Sigmoid colon (tissue), 7 donors: ENCODE results near the gene PMPCB. TPM values are rescaled to one million over a fixed set of nuclear protein-coding genes. Genes with fewer than 3 reads are reported as not detected.
"Not testable (repeated sequence)": the region's sequence is repeated elsewhere in the genome, so short reads cannot be mapped to it uniquely, and the experiment has no call there.

Experiments
- DNase-seq: peaks from one replicate; pipeline ENCODE4 v3.0.0-alpha.2; 2019
- H3K27ac ChIP-seq, 4 donors: fragments of 200-600 bp; sonication (generic); one replicate each; pipeline ENCODE4 v1.5.1; 2016 to 2019; ENCODE audit warnings: mild to moderate bottlenecking in 1 of 4
- H3K27me3 ChIP-seq, 3 donors: fragments of 200-600 bp; sonication (generic); one replicate each; pipeline ENCODE4 v1.5.1; 2019; ENCODE audit warnings: mild to moderate bottlenecking in 1 of 3
- H3K36me3 ChIP-seq, 4 donors: fragments of 200-600 bp; sonication (generic); one replicate each; pipeline ENCODE4 v1.5.1; 2016 to 2019
- H3K4me1 ChIP-seq, 4 donors: fragments of 200-600 bp; sonication (generic); one replicate each; pipeline ENCODE4 v1.5.1; 2017 to 2019
- H3K4me3 ChIP-seq, 4 donors: fragments of 200-600 bp; sonication (generic); one replicate each; pipeline ENCODE4 v1.5.1; 2017 to 2019; ENCODE audit warnings: mild to moderate bottlenecking in 2 of 4, moderate library complexity in 1 of 4
- H3K9me3 ChIP-seq, 4 donors: fragments of 200-600 bp in 3 of 4; sonication (generic) in 3 of 4; one replicate each; pipeline versions ENCODE4 v1.5.1 to v1.6.1; 2013 to 2019
- CTCF ChIP-seq, 4 experiments: fragments of 450-650 bp in 3 of 4; fragments of 200-600 bp in 1 of 4; IDR thresholded peaks; one replicate each; pipeline ENCODE4 v1.5.1; 2016 to 2019; ENCODE audit warnings: antibody characterized with exemption in 4 of 4, mild to moderate bottlenecking in 3 of 4, moderate library complexity in 2 of 4
- EP300 ChIP-seq, 4 donors: sonication (generic); formaldehyde crosslinking; IDR thresholded peaks; one replicate each; pipeline ENCODE4 v1.6.1; 2017; ENCODE audit warnings: antibody characterized with exemption in 4 of 4
- POLR2A ChIP-seq, 2 donors: fragments of 450-650 bp; IDR thresholded peaks; one replicate each; pipeline ENCODE4 v1.6.1; 2016; ENCODE audit warnings: antibody characterized with exemption in 2 of 2, mild to moderate bottlenecking in 2 of 2, moderate library complexity in 2 of 2
- POLR2AphosphoS5 ChIP-seq, 4 donors: sonication (generic); formaldehyde crosslinking; IDR thresholded peaks; one replicate each; pipeline ENCODE4 v1.6.1; 2017; ENCODE audit warnings: antibody characterized with exemption in 4 of 4
- WGBS, 2 donors: extraction: QIAGEN DNeasy Blood & Tissue Kit; methylation state at CpG; one replicate each; pipeline ENCODE4 v1.1.7; 2013; 5-methylcytosine and 5-hydroxymethylcytosine counted together
- intact Hi-C: fragments of 100-400 bp; cut with DNase I; formaldehyde crosslinking; loops from one replicate; pipeline ENCODE4 v1.15.1; 2023
- polyA plus RNA-seq, 3 donors: library from polyadenylated mRNA; stranded (reverse); fragments of 200-250 nt; gene quantifications; one replicate each; pipeline ENCODE4 v1.2.3, GENCODE V29; 2013
- total RNA-seq, 4 donors: library from RNA; depleted of rRNA; stranded (reverse); fragments of >200 nt; gene quantifications; one replicate each; pipeline ENCODE4 v1.1.0, GENCODE V29; 2016
- donor health status: healthy with polysubstance abuse.
- donor health status: Bipolar disorder and iron deficiency.
- donor health status: healthy.

PMPCB gene
- total and polyA plus RNA-seq, 7 donors: 53.5 to 72.3 (median 59.4) TPM

DNA sequence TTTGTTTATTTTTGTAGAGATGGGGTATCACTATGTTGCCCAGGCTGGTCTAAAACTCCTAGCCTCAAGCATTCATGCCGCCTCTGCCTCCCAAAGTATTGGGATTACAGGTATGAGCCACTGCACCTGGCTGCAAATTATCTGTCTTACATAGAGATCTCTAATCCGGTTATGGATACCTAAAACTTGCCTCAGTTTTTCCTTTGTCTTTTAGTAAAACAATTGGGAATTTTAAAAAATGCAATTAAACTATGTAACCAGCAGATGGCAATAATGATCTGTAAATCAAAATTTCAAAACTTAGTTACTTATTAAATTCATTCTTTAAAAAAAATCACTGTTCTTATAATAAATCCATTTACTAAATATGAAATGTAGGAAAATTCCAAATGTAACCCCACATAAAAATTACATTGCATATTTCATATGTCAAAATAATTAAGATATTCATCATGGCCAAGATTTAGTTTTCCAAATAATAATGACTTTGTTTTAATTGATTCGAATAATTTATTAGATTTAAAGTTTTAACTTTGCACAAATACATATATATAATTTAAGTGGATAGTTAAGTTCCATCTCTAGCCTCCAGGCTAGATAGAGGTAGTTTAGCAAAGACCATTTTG is 14.3 kb upstream of the PMPCB start:
- H3K36me3 ChIP-seq, DNase-seq, intact Hi-C loops, H3K9me3 ChIP-seq, H3K27me3 ChIP-seq, H3K27ac ChIP-seq, H3K4me3 ChIP-seq: not testable (repeated sequence)
- WGBS, 2 donors: 40 to 47% methylated on average over 3 of the region's 3 CpGs
- peaks cover 0 to 12% (median 4%) of the 10 kb centered on the region in 4 donors for H3K4me1 ChIP-seq

DNA sequence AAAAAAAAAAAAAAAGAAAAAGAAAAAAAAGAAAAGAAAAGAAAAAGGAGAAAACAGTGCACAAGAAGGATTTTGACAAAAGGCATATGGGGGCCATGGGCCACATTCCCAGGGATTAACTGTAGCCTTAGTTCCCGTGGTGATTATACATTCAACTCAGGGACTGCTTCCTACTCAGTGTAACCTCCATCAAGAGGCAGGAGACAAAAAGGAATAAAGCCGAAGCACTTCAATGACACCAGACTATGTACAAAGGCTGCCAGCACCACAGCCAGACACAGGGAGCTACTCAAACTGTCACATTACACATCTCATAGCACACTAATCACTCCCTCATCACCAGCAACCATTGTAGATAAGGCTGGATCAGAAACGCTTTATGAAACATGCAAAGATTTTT is 5.1 kb upstream of the PMPCB start:
- Histone ChIP-seq H3K27ac (no peak overlapping the region), H3K4me3 (no peak overlapping the region), H3K4me1 (peaks cover 0 to 7% (median 0%) of the 10 kb centered on the region in 4 donors), H3K36me3 (no peaks in the 10 kb centered on the region), H3K9me3 (no peaks in the 10 kb centered on the region), H3K27me3 (no peaks in the 10 kb centered on the region)
- 77% methylated on average over 3 of the region's 3 CpGs for WGBS, 2 donors
- no peak for DNase-seq
- no peak for TF ChIP-seq POLR2AphosphoS5 (IDR thresholded peaks at IDR 0.05)
- no peak for TF ChIP-seq POLR2A (IDR thresholded peaks at IDR 0.05)
- no peak for TF ChIP-seq EP300 (IDR thresholded peaks at IDR 0.05)
- intact Hi-C loops: no loop called here

DNA sequence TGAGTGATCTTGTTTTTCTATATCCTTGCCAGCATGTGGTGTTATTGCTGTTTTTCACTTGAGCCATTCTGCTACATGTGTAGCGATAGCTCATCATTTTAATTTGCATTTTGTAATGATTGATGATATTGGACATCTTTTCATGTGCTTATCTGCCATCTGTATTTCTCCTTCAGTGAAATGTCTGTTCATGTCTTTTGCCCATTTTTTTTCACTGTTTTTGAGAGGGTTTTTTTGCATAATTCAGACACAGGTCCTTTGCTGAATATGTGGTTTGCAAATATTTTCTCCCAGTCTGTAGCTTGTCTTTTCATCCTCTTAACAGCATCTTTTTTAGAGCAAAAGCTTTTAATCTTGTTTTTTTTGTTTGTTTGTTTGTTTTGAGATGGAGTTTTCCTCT is 3.7 kb upstream of the PMPCB start:
- Histone ChIP-seq H3K27me3 (no peaks in the 10 kb centered on the region), H3K9me3 (no peaks in the 10 kb centered on the region), H3K4me1 (peaks cover 0 to 15% (median 8%) of the 10 kb centered on the region in 4 donors), H3K36me3 (no peaks in the 10 kb centered on the region), H3K27ac (no peak overlapping the region), H3K4me3 (no peak overlapping the region)
- WGBS, 2 donors: 92 to 97% methylated on average over 1 of the region's 1 CpG
- no peak for TF ChIP-seq POLR2A (IDR thresholded peaks at IDR 0.05)
- TF ChIP-seq POLR2AphosphoS5 (IDR thresholded peaks at IDR 0.05): no peak
- TF ChIP-seq CTCF (IDR thresholded peaks at IDR 0.05): no peak
- TF ChIP-seq EP300 (IDR thresholded peaks at IDR 0.05): no peak
- intact Hi-C loops: no loop called here
- no peak for DNase-seq

DNA sequence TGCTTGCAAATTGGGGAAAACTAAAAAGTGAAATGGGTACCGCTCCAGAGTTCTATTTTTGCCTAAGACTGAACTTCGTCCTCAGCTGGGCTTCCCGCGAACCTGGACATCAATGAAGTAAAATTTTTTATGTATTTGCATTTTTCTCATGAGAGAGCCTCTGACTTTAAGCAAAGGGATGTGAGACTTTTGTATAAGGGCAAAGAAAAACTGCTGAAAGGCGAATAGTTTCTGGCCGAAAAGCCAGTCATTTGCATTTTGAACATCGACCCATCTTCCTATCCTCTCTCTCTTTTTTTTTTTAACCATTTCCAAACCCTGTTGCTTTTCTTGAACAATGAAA is 573 bp downstream of the PMPCB start:
- Histone ChIP-seq H3K4me1 (peaks cover 0 to 26% (median 15%) of the 10 kb centered on the region in 4 donors), H3K4me3 (peak overlapping the region; percentile 71 to 83 (median 77)), H3K9me3 (no peaks in the 10 kb centered on the region), H3K36me3 (peaks cover 18 to 42% (median 23%) of the 10 kb centered on the region in 4 donors), H3K27me3 (no peaks in the 10 kb centered on the region), H3K27ac (peak overlapping the region; percentile 75 to 84 (median 78))
- TF ChIP-seq POLR2AphosphoS5 (IDR thresholded peaks at IDR 0.05): no peak
- TF ChIP-seq CTCF (IDR thresholded peaks at IDR 0.05): no peak
- no peak for TF ChIP-seq POLR2A (IDR thresholded peaks at IDR 0.05)
- TF ChIP-seq EP300 (IDR thresholded peaks at IDR 0.05): no peak
- 1% methylated on average over 7 of the region's 7 CpGs for WGBS, 2 donors
- no peak for DNase-seq
- intact Hi-C loops: loop anchor here (2.0 kb wide), 1 partner anchor 49 kb away; the partner anchor contains the start of gene PSMC2

GRCh38 chr7:103299660-103300059 is 2.4 kb downstream of the PMPCB start:
- TF ChIP-seq POLR2AphosphoS5 (IDR thresholded peaks at IDR 0.05) (no peak), POLR2A (IDR thresholded peaks at IDR 0.05) (no peak)
- intact Hi-C loops: no loop called here
- no peak overlapping the region for H3K27ac ChIP-seq
- H3K27me3 ChIP-seq: no peaks in the 10 kb centered on the region
- no peak overlapping the region for H3K4me3 ChIP-seq
- DNase-seq: no peak
- 91 to 95% methylated on average over 6 of the region's 6 CpGs for WGBS, 2 donors
- peaks cover 20 to 59% (median 30%) of the 10 kb centered on the region in 4 donors for H3K36me3 ChIP-seq
- H3K9me3 ChIP-seq: no peaks in the 10 kb centered on the region
- peaks cover 0 to 26% (median 15%) of the 10 kb centered on the region in 4 donors for H3K4me1 ChIP-seq

DNA sequence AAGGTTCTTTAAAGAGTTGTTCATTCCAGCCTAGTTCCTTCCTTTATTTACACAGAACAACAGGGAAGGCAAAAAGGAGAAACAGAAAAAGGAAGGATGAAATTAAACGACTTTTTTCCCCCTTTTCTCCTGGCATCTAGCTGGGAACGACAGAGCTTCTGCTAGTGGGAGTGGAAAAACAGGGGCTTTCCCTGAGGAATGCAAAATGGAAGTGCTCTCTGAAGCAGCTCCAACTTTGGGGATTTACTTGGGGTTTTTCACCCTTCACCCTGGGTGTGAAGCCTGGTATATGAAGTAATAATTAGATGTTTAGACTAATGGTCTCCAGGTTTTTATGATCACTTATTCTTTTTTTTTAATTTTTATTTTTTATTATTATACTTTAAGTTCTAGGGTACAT is 4.2 kb downstream of the PMPCB start:
- 66 to 67% methylated on average over 2 of the region's 2 CpGs for WGBS, 2 donors
- H3K9me3 ChIP-seq: no peaks in the 10 kb centered on the region
- H3K27ac ChIP-seq: no peak overlapping the region
- TF ChIP-seq POLR2A (IDR thresholded peaks at IDR 0.05) (no peak), POLR2AphosphoS5 (IDR thresholded peaks at IDR 0.05) (no peak), EP300 (IDR thresholded peaks at IDR 0.05) (no peak), CTCF (IDR thresholded peaks at IDR 0.05) (no peak)
- no peak overlapping the region for H3K4me3 ChIP-seq
- peaks cover 0 to 25% (median 15%) of the 10 kb centered on the region in 4 donors for H3K4me1 ChIP-seq
- DNase-seq: no peak
- H3K27me3 ChIP-seq: no peaks in the 10 kb centered on the region
- intact Hi-C loops: no loop called here
- H3K36me3 ChIP-seq: peaks cover 20 to 77% (median 37%) of the 10 kb centered on the region in 4 donors
